ENCODE results near the gene GFRA1. TPM values are rescaled to one million over a fixed set of nuclear protein-coding genes. Genes with fewer than 3 reads are reported as not detected.

Gene GFRA1
- polyA plus RNA-seq, 1 of the 3 experiments (the other 2 are of a cell fraction), result 1.6 TPM

- TF ChIP-seq, protein P1, sequence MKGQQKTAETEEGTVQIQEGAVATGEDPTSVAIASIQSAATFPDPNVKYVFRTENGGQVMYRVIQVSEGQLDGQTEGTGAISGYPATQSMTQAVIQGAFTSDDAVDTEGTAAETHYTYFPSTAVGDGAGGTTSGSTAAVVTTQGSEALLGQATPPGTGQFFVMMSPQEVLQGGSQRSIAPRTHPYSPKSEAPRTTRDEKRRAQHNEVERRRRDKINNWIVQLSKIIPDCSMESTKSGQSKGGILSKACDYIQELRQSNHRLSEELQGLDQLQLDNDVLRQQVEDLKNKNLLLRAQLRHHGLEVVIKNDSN (IDR thresholded peaks at IDR 0.05; ENCODE audit: borderline replicate concordance, low read depth), result no peak
- TF ChIP-seq EP300 (IDR thresholded peaks at IDR 0.05; ENCODE audit: borderline replicate concordance in 1 of 2, low read depth in 1 of 2, low read length in 1 of 2) (no peak), RAD21 (IDR thresholded peaks at IDR 0.05; ENCODE audit: low read length) (no peak)
These were observed 112.7 kb downstream of the GFRA1 start (continued) for GRCh38 chr10:116160271-116160670.

GRCh38 chr10:116159197-116159596 is 113.8 kb downstream of the GFRA1 start:
- H3K9ac ChIP-seq, result no peak overlapping the region

More at GRCh38 chr10:116159197-116159596, 113.8 kb downstream of the GFRA1 start:
- H3K4me2 ChIP-seq, result no peak overlapping the region
- no peaks in the 10 kb centered on the region for H3K79me2 ChIP-seq (ENCODE audit: insufficient read depth)
- no peak for DNase-seq
- no peaks in the 10 kb centered on the region for H3K9me3 ChIP-seq
- POLR2A ChIA-PET, result no interaction called here
- no peak overlapping the region for H3K27ac ChIP-seq (ENCODE audit: low read depth in 2 of 2, low read length in 1 of 2)
- 8% methylated on average over 2 of the region's 2 CpGs for WGBS (ENCODE audit: low lambda C conversion rate)
- no peaks in the 10 kb centered on the region for H3K27me3 ChIP-seq (ENCODE audit: insufficient read depth)
- H3K4me3 ChIP-seq (ENCODE audit: low read depth in 2 of 2, low read length in 1 of 2), result no peak overlapping the region
- no peaks in the 10 kb centered on the region for H3K36me3 ChIP-seq (replicated peaks in 1 of 2; ENCODE audit: control insufficient read depth in 1 of 2, insufficient read depth in 2 of 2, low read length in 1 of 2)
- H3F3A ChIP-seq (replicated peaks; ENCODE audit: insufficient read depth), result no peaks in the 10 kb centered on the region
- no peaks in the 10 kb centered on the region for H3K9me2 ChIP-seq
- H4K20me1 ChIP-seq (ENCODE audit: insufficient read depth), result no peaks in the 10 kb centered on the region
- no peaks in the 10 kb centered on the region for H3K4me1 ChIP-seq (ENCODE audit: control insufficient read depth in 1 of 2, insufficient read depth in 2 of 2, low read depth in 1 of 2, low read length in 1 of 2)
- CTCF ChIA-PET, result no interaction called here
- TF ChIP-seq MXI1 (IDR thresholded peaks at IDR 0.05; ENCODE audit: low read depth, low read length) (no peak), TAF1 (IDR thresholded peaks at IDR 0.05; ENCODE audit: borderline replicate concordance, low read depth, low read length) (no peak), RCOR1 (IDR thresholded peaks at IDR 0.05; ENCODE audit: low read length) (no peak), EZH2phosphoT487 (IDR thresholded peaks at IDR 0.05; ENCODE audit: borderline replicate concordance, low read depth) (no peak), RAD21 (IDR thresholded peaks at IDR 0.05; ENCODE audit: low read length) (no peak), TCF12 (IDR thresholded peaks at IDR 0.05) (no peak), FOXJ3 (CRISPR knock-in tag; IDR thresholded peaks at IDR 0.05) (no peak), USF2 (IDR thresholded peaks at IDR 0.05; ENCODE audit: borderline replicate concordance, low read depth, low read length) (no peak)
- TF ChIP-seq, protein P2, sequence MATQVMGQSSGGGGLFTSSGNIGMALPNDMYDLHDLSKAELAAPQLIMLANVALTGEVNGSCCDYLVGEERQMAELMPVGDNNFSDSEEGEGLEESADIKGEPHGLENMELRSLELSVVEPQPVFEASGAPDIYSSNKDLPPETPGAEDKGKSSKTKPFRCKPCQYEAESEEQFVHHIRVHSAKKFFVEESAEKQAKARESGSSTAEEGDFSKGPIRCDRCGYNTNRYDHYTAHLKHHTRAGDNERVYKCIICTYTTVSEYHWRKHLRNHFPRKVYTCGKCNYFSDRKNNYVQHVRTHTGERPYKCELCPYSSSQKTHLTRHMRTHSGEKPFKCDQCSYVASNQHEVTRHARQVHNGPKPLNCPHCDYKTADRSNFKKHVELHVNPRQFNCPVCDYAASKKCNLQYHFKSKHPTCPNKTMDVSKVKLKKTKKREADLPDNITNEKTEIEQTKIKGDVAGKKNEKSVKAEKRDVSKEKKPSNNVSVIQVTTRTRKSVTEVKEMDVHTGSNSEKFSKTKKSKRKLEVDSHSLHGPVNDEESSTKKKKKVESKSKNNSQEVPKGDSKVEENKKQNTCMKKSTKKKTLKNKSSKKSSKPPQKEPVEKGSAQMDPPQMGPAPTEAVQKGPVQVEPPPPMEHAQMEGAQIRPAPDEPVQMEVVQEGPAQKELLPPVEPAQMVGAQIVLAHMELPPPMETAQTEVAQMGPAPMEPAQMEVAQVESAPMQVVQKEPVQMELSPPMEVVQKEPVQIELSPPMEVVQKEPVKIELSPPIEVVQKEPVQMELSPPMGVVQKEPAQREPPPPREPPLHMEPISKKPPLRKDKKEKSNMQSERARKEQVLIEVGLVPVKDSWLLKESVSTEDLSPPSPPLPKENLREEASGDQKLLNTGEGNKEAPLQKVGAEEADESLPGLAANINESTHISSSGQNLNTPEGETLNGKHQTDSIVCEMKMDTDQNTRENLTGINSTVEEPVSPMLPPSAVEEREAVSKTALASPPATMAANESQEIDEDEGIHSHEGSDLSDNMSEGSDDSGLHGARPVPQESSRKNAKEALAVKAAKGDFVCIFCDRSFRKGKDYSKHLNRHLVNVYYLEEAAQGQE (IDR thresholded peaks at IDR 0.05; ENCODE audit: low read depth, low read length), result no peak
- H2AFZ ChIP-seq (ENCODE audit: low read depth), result no peak overlapping the region

Data from SK-N-SH (cell line).